Measurements from ENCODE around the gene SSTR5.

SSTR5 gene

DNA sequence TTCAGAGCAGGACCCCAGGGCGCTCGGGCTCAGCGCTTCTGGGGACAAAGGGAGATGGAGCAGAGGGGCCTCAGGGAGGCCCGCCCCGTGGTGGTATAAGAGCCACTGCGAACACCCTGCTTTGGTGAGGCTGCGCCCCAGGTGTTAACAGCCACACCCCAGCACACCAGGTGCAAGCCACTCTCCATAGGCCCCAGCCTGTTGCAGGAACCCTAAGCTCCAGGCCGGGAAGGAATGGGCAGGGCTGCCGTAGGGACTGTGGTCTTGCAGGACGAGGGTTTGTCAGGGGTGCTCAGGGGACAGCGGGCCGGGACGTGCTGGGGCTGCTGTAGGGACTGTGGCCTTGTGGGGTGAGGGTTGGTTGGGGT is 17.0 kb upstream of the SSTR5 start:
- TF ChIP-seq POLR2AphosphoS5 (IDR thresholded peaks at IDR 0.05; ENCODE audit: low read depth, low read length) (no peak), SIN3A (IDR thresholded peaks at IDR 0.05; ENCODE audit: borderline replicate concordance, insufficient read depth, low read length) (no peak), TAF1 (IDR thresholded peaks at IDR 0.05; ENCODE audit: borderline replicate concordance, insufficient read depth, low read length) (no peak)
- TF ChIP-seq, protein P1, sequence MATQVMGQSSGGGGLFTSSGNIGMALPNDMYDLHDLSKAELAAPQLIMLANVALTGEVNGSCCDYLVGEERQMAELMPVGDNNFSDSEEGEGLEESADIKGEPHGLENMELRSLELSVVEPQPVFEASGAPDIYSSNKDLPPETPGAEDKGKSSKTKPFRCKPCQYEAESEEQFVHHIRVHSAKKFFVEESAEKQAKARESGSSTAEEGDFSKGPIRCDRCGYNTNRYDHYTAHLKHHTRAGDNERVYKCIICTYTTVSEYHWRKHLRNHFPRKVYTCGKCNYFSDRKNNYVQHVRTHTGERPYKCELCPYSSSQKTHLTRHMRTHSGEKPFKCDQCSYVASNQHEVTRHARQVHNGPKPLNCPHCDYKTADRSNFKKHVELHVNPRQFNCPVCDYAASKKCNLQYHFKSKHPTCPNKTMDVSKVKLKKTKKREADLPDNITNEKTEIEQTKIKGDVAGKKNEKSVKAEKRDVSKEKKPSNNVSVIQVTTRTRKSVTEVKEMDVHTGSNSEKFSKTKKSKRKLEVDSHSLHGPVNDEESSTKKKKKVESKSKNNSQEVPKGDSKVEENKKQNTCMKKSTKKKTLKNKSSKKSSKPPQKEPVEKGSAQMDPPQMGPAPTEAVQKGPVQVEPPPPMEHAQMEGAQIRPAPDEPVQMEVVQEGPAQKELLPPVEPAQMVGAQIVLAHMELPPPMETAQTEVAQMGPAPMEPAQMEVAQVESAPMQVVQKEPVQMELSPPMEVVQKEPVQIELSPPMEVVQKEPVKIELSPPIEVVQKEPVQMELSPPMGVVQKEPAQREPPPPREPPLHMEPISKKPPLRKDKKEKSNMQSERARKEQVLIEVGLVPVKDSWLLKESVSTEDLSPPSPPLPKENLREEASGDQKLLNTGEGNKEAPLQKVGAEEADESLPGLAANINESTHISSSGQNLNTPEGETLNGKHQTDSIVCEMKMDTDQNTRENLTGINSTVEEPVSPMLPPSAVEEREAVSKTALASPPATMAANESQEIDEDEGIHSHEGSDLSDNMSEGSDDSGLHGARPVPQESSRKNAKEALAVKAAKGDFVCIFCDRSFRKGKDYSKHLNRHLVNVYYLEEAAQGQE (IDR thresholded peaks at IDR 0.05; ENCODE audit: insufficient read depth in 1 of 2, low read depth in 2 of 2, low read length in 2 of 2) = no peak

DNA sequence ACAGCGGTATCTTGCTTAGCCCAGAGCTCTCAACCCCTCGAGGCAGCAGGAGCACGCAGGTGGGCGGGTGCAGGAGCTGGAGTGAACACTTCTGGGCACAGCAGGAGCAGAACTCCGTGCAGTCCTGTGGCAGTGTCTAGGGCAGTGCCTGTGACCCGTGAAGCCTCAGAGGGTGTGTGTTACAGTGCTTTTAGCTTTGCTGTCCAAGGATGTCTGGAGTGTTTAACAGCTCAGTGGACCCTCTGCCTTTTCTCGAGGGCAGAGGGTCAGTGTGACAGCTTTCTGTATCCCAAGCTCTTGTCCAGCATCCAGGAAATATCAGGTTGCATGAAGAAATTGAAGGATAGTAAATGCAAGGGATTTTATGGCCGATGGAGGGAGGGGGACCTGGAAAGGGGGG is 16.4 kb upstream of the SSTR5 start:
- no peak for TF ChIP-seq SIN3A (IDR thresholded peaks at IDR 0.05; ENCODE audit: borderline replicate concordance, insufficient read depth, low read length)
- TF ChIP-seq, protein P1 (IDR thresholded peaks at IDR 0.05; ENCODE audit: insufficient read depth in 1 of 2, low read depth in 2 of 2, low read length in 2 of 2) = no peak
- TF ChIP-seq FOXP2 (optimal IDR thresholded peaks at IDR 0.05; ENCODE audit: borderline replicate concordance, extremely low read depth, extremely low read length, insufficient read depth) = no peak
- TF ChIP-seq POLR2AphosphoS5 (IDR thresholded peaks at IDR 0.05; ENCODE audit: low read depth, low read length) = no peak
- no peak for TF ChIP-seq TAF1 (IDR thresholded peaks at IDR 0.05; ENCODE audit: borderline replicate concordance, insufficient read depth, low read length)

DNA sequence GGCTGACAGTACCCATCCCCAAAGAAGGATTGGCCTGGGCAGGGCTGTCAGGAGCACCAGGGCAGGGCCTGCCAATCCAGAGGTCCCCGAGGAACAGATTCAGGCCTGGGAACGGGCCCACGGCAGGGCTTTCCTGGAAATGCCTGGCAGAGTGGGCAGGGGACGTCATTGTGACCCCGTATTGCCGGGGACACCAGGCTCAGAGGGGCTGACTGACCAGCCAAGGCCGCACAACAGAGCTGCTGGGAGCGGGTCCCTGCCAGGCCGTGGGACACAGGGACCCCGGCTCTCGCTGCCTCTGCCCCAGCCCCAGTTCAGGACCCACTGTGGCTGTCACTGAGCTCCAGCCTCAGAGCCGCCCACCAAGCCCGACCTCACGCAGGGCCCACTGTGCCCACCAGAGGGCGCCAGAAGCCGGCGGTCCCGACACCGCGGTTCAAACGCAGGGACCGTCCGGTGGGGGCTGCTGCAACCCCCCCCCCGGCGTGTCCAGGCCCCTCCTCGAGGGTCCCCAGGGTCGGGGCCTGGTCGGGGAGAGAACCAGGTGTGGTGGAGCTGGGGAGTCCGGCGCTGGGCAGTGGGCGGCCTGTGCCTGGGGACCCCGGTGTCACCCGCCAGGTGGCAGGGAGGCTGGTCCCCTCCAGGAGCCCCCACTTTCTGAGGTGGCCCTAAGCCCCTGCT is 15.2 kb upstream of the SSTR5 start:
- no peak for TF ChIP-seq SIN3A (IDR thresholded peaks at IDR 0.05; ENCODE audit: borderline replicate concordance, insufficient read depth, low read length)
- TF ChIP-seq, protein P1 (IDR thresholded peaks at IDR 0.05; ENCODE audit: insufficient read depth in 1 of 2, low read depth in 2 of 2, low read length in 2 of 2) = no peak
- TF ChIP-seq FOXP2 (optimal IDR thresholded peaks at IDR 0.05; ENCODE audit: borderline replicate concordance, extremely low read depth, extremely low read length, insufficient read depth) = no peak
- no peak for TF ChIP-seq POLR2AphosphoS5 (IDR thresholded peaks at IDR 0.05; ENCODE audit: low read depth, low read length)

DNA sequence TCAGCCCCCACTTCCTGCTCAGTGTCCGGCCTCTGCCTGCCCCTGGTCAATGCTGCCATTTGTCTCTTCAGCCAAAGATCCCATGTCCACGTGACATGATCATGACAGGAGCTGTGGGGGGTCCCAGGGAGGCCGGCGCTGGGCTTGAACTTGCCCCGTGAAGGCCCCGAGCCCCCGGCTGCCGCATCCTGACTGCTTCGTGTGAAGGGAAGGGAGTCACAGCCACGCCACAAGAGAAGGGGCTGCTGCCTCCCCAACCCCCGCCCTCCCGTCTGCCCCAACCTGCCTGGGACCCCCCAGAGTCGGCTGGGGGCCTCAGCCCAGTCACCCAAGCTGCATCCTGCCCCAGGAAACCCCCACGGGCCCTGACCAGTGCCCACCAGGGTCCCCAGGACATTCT is 14.3 kb upstream of the SSTR5 start:
- no peak for TF ChIP-seq POLR2AphosphoS5 (IDR thresholded peaks at IDR 0.05; ENCODE audit: low read depth, low read length)
- no peak for TF ChIP-seq TAF1 (IDR thresholded peaks at IDR 0.05; ENCODE audit: borderline replicate concordance, insufficient read depth, low read length)
- TF ChIP-seq, protein P1 (IDR thresholded peaks at IDR 0.05; ENCODE audit: insufficient read depth in 1 of 2, low read depth in 2 of 2, low read length in 2 of 2) = no peak
- no peak for TF ChIP-seq FOXP2 (optimal IDR thresholded peaks at IDR 0.05; ENCODE audit: borderline replicate concordance, extremely low read depth, extremely low read length, insufficient read depth)
- no peak for TF ChIP-seq SIN3A (IDR thresholded peaks at IDR 0.05; ENCODE audit: borderline replicate concordance, insufficient read depth, low read length)

DNA sequence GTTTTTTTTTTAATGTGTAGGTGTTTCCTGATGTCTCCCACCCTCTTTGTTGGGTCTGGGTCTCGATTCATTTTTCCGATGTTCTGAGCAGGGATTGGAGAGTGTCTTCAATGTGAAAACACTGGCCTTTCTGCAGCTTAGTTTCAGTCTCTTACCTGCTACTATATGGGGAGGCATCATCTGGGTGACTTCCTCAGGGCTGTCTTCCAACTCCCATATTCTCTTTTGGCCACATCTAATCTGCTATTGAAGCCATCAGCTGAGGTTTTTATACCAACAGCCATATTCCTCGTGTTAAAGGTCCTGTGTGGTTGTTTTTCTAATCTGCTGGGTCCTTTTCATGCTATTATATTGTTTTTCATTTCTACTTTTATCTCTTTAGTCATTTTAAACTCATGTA is 13.2 kb upstream of the SSTR5 start:
- TF ChIP-seq POLR2AphosphoS5 (IDR thresholded peaks at IDR 0.05; ENCODE audit: low read depth, low read length) = no peak
- TF ChIP-seq, protein P1 (IDR thresholded peaks at IDR 0.05; ENCODE audit: insufficient read depth in 1 of 2, low read depth in 2 of 2, low read length in 2 of 2) = no peak
- TF ChIP-seq TAF1 (IDR thresholded peaks at IDR 0.05; ENCODE audit: borderline replicate concordance, insufficient read depth, low read length) = no peak
- TF ChIP-seq SIN3A (IDR thresholded peaks at IDR 0.05; ENCODE audit: borderline replicate concordance, insufficient read depth, low read length) = no peak
- no peak for TF ChIP-seq FOXP2 (optimal IDR thresholded peaks at IDR 0.05; ENCODE audit: borderline replicate concordance, extremely low read depth, extremely low read length, insufficient read depth)

All from PFSK-1 (cell line).